HG02571 (cell line): ENCODE measurements around the gene FAM168A.

Experiments
- ATAC-seq: cut with Tn5 transposase; IDR thresholded peaks from one replicate; pipeline ENCODE4 v1.9.1; 2021; ENCODE audit warnings: mild to moderate bottlenecking, moderate library complexity; ENCODE audit not compliant: unreplicated experiment

FAM168A gene

GRCh38 chr11:73393011-73393380 lies 204.9 kb downstream of the FAM168A start:
- ATAC-seq: no peak

- ATAC-seq: no peak
These were observed 205.6 kb downstream of the FAM168A start for GRCh38 chr11:73392108-73393010.

- no peak for ATAC-seq
These were observed 206.2 kb downstream of the FAM168A start for GRCh38 chr11:73391665-73392064.

- no peak for ATAC-seq
These were observed 207.0 kb downstream of the FAM168A start for GRCh38 chr11:73390601-73391565.

GRCh38 chr11:73389916-73390315 lies 208.0 kb downstream of the FAM168A start:
- ATAC-seq: no peak

GRCh38 chr11:73389134-73389525 lies 208.8 kb downstream of the FAM168A start:
- no peak for ATAC-seq

- no peak for ATAC-seq
These were observed 209.4 kb downstream of the FAM168A start for GRCh38 chr11:73388265-73389133.

- no peak for ATAC-seq
These were observed 210.2 kb downstream of the FAM168A start for GRCh38 chr11:73387594-73388264.

GRCh38 chr11:73386546-73386945 lies 211.4 kb downstream of the FAM168A start:
- ATAC-seq: no peak

GRCh38 chr11:73386016-73386415 lies 211.9 kb downstream of the FAM168A start:
- no peak for ATAC-seq

GRCh38 chr11:73384872-73385689 lies 212.8 kb downstream of the FAM168A start:
- peak; percentile 35 for ATAC-seq

- no peak for ATAC-seq
These were observed 213.4 kb downstream of the FAM168A start for GRCh38 chr11:73384531-73384871.

GRCh38 chr11:73384125-73384441 lies 213.8 kb downstream of the FAM168A start:
- no peak for ATAC-seq

- ATAC-seq: no peak
These were observed 214.4 kb downstream of the FAM168A start for GRCh38 chr11:73383249-73384124.

- no peak for ATAC-seq
These were observed 215.2 kb downstream of the FAM168A start for GRCh38 chr11:73382747-73383146.

GRCh38 chr11:73382183-73382582 lies 215.7 kb downstream of the FAM168A start:
- no peak for ATAC-seq

GRCh38 chr11:73381589-73381988 lies 216.3 kb downstream of the FAM168A start:
- no peak for ATAC-seq

- ATAC-seq: no peak
These were observed 217.0 kb downstream of the FAM168A start for GRCh38 chr11:73380897-73381410.
